C4-2B (cell line): ENCODE data around the gene GRIN3A.

Source experiments
- CTCF ChIP-seq: fragments of 450-650 bp; conservative IDR thresholded peaks from 2 replicates; pipeline ENCODE4 v1.5.1; 2017; ENCODE audit warnings: mild to moderate bottlenecking
- ZFX ChIP-seq: fragments of 450-650 bp; IDR thresholded peaks from 2 replicates; pipeline ENCODE4 v1.6.1; 2017

GRCh38 chr9:101593345-101593744 is 145.1 kb downstream of the GRIN3A start:
- TF ChIP-seq CTCF (no peak), ZFX (no peak)
